Measurements from ENCODE around the gene CALHM5. TPM values are rescaled to one million over a fixed set of nuclear protein-coding genes. Genes with fewer than 3 reads are reported as not detected.

CALHM5 gene
- total and polyA plus RNA-seq, 2 of the 4 experiments (the other 2 are of a cell fraction) = 3.3 to 10.8 TPM

GRCh38 chr6:116491610-116492330 is 19.7 kb upstream of the CALHM5 start:
- Histone ChIP-seq H3K9me3 (ENCODE audit: control insufficient read depth, insufficient read depth, low read length) (no peaks in the 10 kb centered on the region), H2BK120ac (ENCODE audit: low read depth, low read length) (no peak overlapping the region), H4K5ac (ENCODE audit: low read depth, low read length) (no peak overlapping the region), H3K4me3 (ENCODE audit: insufficient read depth, low read depth, low read length) (no peak overlapping the region), H3K9ac (ENCODE audit: low read depth, low read length) (no peak overlapping the region), H3K18ac (ENCODE audit: low read depth, low read length) (no peak overlapping the region), H3K79me1 (ENCODE audit: low read depth in 1 of 2, low read length in 2 of 2) (no peaks in the 10 kb centered on the region), H2BK15ac (ENCODE audit: low read depth, low read length) (no peak overlapping the region), H3K23ac (ENCODE audit: low read depth, low read length) (no peak overlapping the region), H2BK20ac (ENCODE audit: low read depth, low read length) (no peak overlapping the region), H3K4ac (ENCODE audit: low read depth, low read length) (no peak overlapping the region), H3K27me3 (ENCODE audit: control insufficient read depth, insufficient read depth, low read length) (no peaks in the 10 kb centered on the region; the same call in 1 of the 2 replicates), H2AFZ (replicated peaks; ENCODE audit: low read length, poor library complexity) (no peak overlapping the region), H3K27ac (ENCODE audit: insufficient read depth, low read length) (no peak overlapping the region), H2BK5ac (ENCODE audit: low read depth, low read length, poor library complexity, severe bottlenecking) (no peak overlapping the region), H3K4me2 (ENCODE audit: low read depth, low read length) (no peak overlapping the region), H3K14ac (replicated peaks; ENCODE audit: low read depth, low read length) (no peak overlapping the region), H3K9me1 (ENCODE audit: insufficient read depth, low read length) (no peaks in the 10 kb centered on the region), H4K8ac (ENCODE audit: low read depth in 2 of 2, low read length in 2 of 2) (no peak overlapping the region), H4K20me1 (ENCODE audit: insufficient read depth, low read length) (no peaks in the 10 kb centered on the region), H4K91ac (ENCODE audit: insufficient read depth, low read depth, low read length) (no peak overlapping the region), H3K56ac (ENCODE audit: extremely low read depth, insufficient read depth, low read length) (no peak overlapping the region), H3K4me1 (ENCODE audit: control insufficient read depth, insufficient read depth, low read length) (no peaks in the 10 kb centered on the region), H3K36me3 (ENCODE audit: control insufficient read depth, insufficient read depth, low read length) (no peaks in the 10 kb centered on the region), H2AK9ac (replicated peaks; ENCODE audit: low read depth, low read length, poor library complexity) (no peak overlapping the region), H2AK5ac (ENCODE audit: low read depth, low read length) (no peak overlapping the region)
- no peak for DNase-seq
- TF ChIP-seq BHLHE40 (IDR thresholded peaks at IDR 0.05; ENCODE audit: low read depth, low read length) (no peak), MAFK (IDR thresholded peaks at IDR 0.05; ENCODE audit: low read depth, low read length) (no peak), RCOR1 (IDR thresholded peaks at IDR 0.05; ENCODE audit: insufficient replicate concordance, low read length) (no peak), POLR2A (IDR thresholded peaks at IDR 0.05; ENCODE audit: low read depth, low read length) (no peak), FOS (IDR thresholded peaks at IDR 0.05; ENCODE audit: low read depth, low read length) (no peak), MXI1 (IDR thresholded peaks at IDR 0.05; ENCODE audit: borderline replicate concordance, low read depth, low read length) (no peak), CEBPB (IDR thresholded peaks at IDR 0.05; ENCODE audit: low read depth, low read length) (no peak), CHD1 (IDR thresholded peaks at IDR 0.05; ENCODE audit: low read depth, low read length) (no peak), RAD21 (IDR thresholded peaks at IDR 0.05; ENCODE audit: low read length) (no peak), SMC3 (IDR thresholded peaks at IDR 0.05; ENCODE audit: low read depth, low read length) (no peak), MAZ (IDR thresholded peaks at IDR 0.05; ENCODE audit: borderline replicate concordance, low read depth, low read length) (no peak)
- TF ChIP-seq, protein P1, sequence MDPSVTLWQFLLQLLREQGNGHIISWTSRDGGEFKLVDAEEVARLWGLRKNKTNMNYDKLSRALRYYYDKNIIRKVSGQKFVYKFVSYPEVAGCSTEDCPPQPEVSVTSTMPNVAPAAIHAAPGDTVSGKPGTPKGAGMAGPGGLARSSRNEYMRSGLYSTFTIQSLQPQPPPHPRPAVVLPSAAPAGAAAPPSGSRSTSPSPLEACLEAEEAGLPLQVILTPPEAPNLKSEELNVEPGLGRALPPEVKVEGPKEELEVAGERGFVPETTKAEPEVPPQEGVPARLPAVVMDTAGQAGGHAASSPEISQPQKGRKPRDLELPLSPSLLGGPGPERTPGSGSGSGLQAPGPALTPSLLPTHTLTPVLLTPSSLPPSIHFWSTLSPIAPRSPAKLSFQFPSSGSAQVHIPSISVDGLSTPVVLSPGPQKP (IDR thresholded peaks at IDR 0.05; ENCODE audit: borderline replicate concordance, low read depth, low read length) = no peak
- TF ChIP-seq, protein P2, sequence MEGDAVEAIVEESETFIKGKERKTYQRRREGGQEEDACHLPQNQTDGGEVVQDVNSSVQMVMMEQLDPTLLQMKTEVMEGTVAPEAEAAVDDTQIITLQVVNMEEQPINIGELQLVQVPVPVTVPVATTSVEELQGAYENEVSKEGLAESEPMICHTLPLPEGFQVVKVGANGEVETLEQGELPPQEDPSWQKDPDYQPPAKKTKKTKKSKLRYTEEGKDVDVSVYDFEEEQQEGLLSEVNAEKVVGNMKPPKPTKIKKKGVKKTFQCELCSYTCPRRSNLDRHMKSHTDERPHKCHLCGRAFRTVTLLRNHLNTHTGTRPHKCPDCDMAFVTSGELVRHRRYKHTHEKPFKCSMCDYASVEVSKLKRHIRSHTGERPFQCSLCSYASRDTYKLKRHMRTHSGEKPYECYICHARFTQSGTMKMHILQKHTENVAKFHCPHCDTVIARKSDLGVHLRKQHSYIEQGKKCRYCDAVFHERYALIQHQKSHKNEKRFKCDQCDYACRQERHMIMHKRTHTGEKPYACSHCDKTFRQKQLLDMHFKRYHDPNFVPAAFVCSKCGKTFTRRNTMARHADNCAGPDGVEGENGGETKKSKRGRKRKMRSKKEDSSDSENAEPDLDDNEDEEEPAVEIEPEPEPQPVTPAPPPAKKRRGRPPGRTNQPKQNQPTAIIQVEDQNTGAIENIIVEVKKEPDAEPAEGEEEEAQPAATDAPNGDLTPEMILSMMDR (conservative IDR thresholded peaks at IDR 0.05; ENCODE audit: low read depth, low read length) = no peak
- ATAC-seq (ENCODE audit: low read depth) = no peak
- intact Hi-C loops (cut with micrococcal nuclease) (no loop called here), in situ Hi-C loops (cut with MboI; ENCODE audit: low sequenced_read_pairs) (no loop called here), dilution Hi-C loops (cut with HindIII; ENCODE audit: low sequenced_read_pairs, unreplicated experiment) (no loop called here)
- no TSS peak for BruUV-seq (replicated peaks)
- WGBS, 2 experiments (ENCODE audit: extremely low coverage in 2 of 2, insufficient read length in 1 of 2) = no CpG with 5 or more reads among the region's 1 CpG
- POLR2A ChIA-PET (ENCODE audit: unreplicated experiment) = no interaction called here
- CTCF ChIA-PET = interaction anchor here (0.7 kb wide), 1 partner anchor 44 kb away, joined by 3 read pairs; no protein-coding TSS in a partner anchor
